ENCODE results near the gene ZBTB20.

The ZBTB20 gene

GRCh38 chr3:114929971-114930732 lies 216.9 kb downstream of the ZBTB20 start:
- no peak for DNase-seq

GRCh38 chr3:114928989-114929640 lies 218.0 kb downstream of the ZBTB20 start:
- DNase-seq, result no peak

- DNase-seq, result no peak
Observed at GRCh38 chr3:114904633-114905032, 242.5 kb downstream of the ZBTB20 start.

GRCh38 chr3:114903213-114903612 lies 243.9 kb downstream of the ZBTB20 start:
- peak in 1 of 51 donors; percentile 51 for DNase-seq

- DNase-seq, result no peak
Observed at GRCh38 chr3:114902691-114903101, 244.4 kb downstream of the ZBTB20 start.

GRCh38 chr3:114900908-114901307 lies 246.2 kb downstream of the ZBTB20 start:
- no peak for DNase-seq

GRCh38 chr3:114899186-114899931 lies 247.7 kb downstream of the ZBTB20 start:
- peak in 10 of 51 donors; percentile 4 to 59 (median 10) for DNase-seq

- DNase-seq, result peak in 1 of 51 donors; percentile 25
Observed at GRCh38 chr3:114896978-114897377, 250.1 kb downstream of the ZBTB20 start.

- no peak for DNase-seq
Observed at GRCh38 chr3:114893361-114893760, 253.7 kb downstream of the ZBTB20 start.

- peak in 1 of 51 donors; percentile 13 for DNase-seq
Observed at GRCh38 chr3:114892880-114893279, 254.2 kb downstream of the ZBTB20 start.

- no peak for DNase-seq
Observed at GRCh38 chr3:114892131-114892879, 254.8 kb downstream of the ZBTB20 start.

- DNase-seq, result no peak
Observed at GRCh38 chr3:114887806-114888205, 259.3 kb downstream of the ZBTB20 start.

GRCh38 chr3:114886905-114887304 lies 260.2 kb downstream of the ZBTB20 start:
- no peak for DNase-seq

GRCh38 chr3:114884213-114884923 lies 262.7 kb downstream of the ZBTB20 start:
- no peak for DNase-seq

GRCh38 chr3:114880078-114880477 lies 267.0 kb downstream of the ZBTB20 start:
- peak in 2 of 51 donors; percentile 3 to 13 for DNase-seq

GRCh38 chr3:114879059-114880031 lies 267.7 kb downstream of the ZBTB20 start:
- DNase-seq, result no peak

GRCh38 chr3:114878114-114878839 lies 268.8 kb downstream of the ZBTB20 start:
- no peak for DNase-seq

GRCh38 chr3:114877378-114878113 lies 269.5 kb downstream of the ZBTB20 start:
- DNase-seq, result peak in 2 of 51 donors; percentile 13 to 59

Data from hypothalamus (tissue), 51 donors.